ENCODE data around the gene FRMD1.
A peak's percentile ranks its signal among the peaks of the same experiment; 100 is the strongest.

GRCh38 chr6:168035098-168035660 lies 43.8 kb downstream of the FRMD1 start:
- TF ChIP-seq POLR2AphosphoS5 (IDR thresholded peaks at IDR 0.05; ENCODE audit: borderline replicate concordance, low read depth, low read length) (peak; percentile 57), EZH2 (IDR thresholded peaks at IDR 0.05) (no peak), FOXP2 (optimal IDR thresholded peaks at IDR 0.05; ENCODE audit: control extremely low read depth, extremely low read length, insufficient read depth) (no peak)
